ENCODE results near the gene HSPBP1. TPM values are rescaled to one million over a fixed set of nuclear protein-coding genes. Genes with fewer than 3 reads are reported as not detected.

Gene HSPBP1
- polyA plus RNA-seq, 3 donors = 12.3 to 17.0 (median 15.3) TPM

DNA sequence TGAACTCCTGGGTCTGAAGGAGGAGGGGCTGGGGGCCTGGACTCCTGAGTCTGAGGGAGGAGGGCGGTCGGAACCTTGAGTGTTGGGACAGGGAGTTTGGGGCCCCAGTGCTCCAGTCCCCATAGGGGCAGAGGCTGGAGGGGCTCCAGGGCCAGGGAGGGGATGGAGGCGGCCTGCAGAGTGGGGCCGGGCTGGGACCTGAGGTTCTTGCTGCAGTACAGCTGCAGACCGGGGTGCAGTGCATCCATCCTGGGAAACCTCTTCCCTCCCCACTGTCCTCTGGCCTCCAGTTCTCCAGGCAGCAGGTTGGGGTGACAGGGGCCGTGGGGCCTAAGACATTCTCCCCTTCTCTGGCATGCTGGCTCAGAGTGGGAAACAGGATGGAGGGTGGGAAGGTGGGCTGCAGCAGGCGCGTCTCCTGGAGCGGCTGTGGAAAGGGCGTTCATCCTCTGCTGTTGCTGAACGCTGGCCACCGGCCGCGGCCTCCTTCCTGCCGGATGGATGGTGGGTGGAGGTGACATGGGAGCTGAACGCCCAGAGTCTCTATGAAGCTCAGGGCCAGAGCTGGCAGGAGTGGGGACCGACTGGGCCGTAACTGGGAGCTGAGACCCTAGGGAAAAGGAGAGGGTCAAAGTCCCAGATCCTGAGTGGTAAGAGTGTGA lies 5.5 kb upstream of the HSPBP1 start:
- no peak for DNase-seq

More for the DNA sequence above, 5.5 kb upstream of the HSPBP1 start:
- Histone ChIP-seq H3K27me3 (ENCODE audit: control insufficient read depth in 2 of 2, insufficient read depth in 2 of 2, low read length in 2 of 2) (peaks cover 0 to 8% of the 10 kb centered on the region in 2 donors), H3K27ac (ENCODE audit: low read depth in 1 of 2, low read length in 2 of 2) (no peak overlapping the region), H2AFZ (ENCODE audit: insufficient read depth, low read depth, low read length, poor library complexity, severe bottlenecking) (no peak overlapping the region), H3K9me3 (replicated peaks in 1 of 2; ENCODE audit: control insufficient read depth in 1 of 2, insufficient read depth in 1 of 2, low read length in 2 of 2) (no peaks in the 10 kb centered on the region), H3K4me3 (replicated peaks in 1 of 3; ENCODE audit: low read depth in 2 of 3, low read length in 3 of 3) (no peak overlapping the region), H3K79me2 (ENCODE audit: insufficient read depth, low read length) (no peaks in the 10 kb centered on the region), H3K4me1 (ENCODE audit: control insufficient read depth in 1 of 2, insufficient read depth in 2 of 2, low read length in 2 of 2) (peaks cover 5 to 6% of the 10 kb centered on the region in 2 donors), H3K36me3 (replicated peaks in 1 of 2; ENCODE audit: control insufficient read depth in 1 of 2, insufficient read depth in 2 of 2, low read length in 2 of 2) (no peaks in the 10 kb centered on the region), H3K4me2 (replicated peaks; ENCODE audit: extremely low read depth, low read length, poor library complexity, severe bottlenecking) (no peak overlapping the region), H4K20me1 (ENCODE audit: insufficient read depth, low read length) (no peaks in the 10 kb centered on the region), H3K9ac (ENCODE audit: insufficient read depth, low read length, poor library complexity, severe bottlenecking) (peak overlapping the region; percentile 4)
- WGBS (ENCODE audit: insufficient coverage) = 82% methylated on average over 15 of the region's 18 CpGs
- Mint-ChIP-seq H3K27me3 (ENCODE audit: low read depth in 3 of 3) (peaks cover 16 to 25% (median 19%) of the 10 kb centered on the region in 3 donors), H3K9me3 (peaks cover 0 to 5% (median 0%) of the 10 kb centered on the region in 7 donors), H3K36me3 (no peaks in the 10 kb centered on the region), H3K4me1 (peaks cover 11% of the 10 kb centered on the region), H3K4me3 (no peak overlapping the region), H3K27ac (no peak overlapping the region)
- intact Hi-C loops (cut with micrococcal nuclease) = loop anchor here in 1 of 2 donors (5.0 kb wide), 1 partner anchor 33 kb away; no protein-coding TSS in a partner anchor
- no peak for TF ChIP-seq CTCF (IDR thresholded peaks at IDR 0.05)
